Measurements from ENCODE around the gene EXD3. TPM values are rescaled to one million over a fixed set of nuclear protein-coding genes. Genes with fewer than 3 reads are reported as not detected.

The EXD3 gene
- total RNA-seq, 1 donor from 2014 or later, result 8.3 TPM

DNA sequence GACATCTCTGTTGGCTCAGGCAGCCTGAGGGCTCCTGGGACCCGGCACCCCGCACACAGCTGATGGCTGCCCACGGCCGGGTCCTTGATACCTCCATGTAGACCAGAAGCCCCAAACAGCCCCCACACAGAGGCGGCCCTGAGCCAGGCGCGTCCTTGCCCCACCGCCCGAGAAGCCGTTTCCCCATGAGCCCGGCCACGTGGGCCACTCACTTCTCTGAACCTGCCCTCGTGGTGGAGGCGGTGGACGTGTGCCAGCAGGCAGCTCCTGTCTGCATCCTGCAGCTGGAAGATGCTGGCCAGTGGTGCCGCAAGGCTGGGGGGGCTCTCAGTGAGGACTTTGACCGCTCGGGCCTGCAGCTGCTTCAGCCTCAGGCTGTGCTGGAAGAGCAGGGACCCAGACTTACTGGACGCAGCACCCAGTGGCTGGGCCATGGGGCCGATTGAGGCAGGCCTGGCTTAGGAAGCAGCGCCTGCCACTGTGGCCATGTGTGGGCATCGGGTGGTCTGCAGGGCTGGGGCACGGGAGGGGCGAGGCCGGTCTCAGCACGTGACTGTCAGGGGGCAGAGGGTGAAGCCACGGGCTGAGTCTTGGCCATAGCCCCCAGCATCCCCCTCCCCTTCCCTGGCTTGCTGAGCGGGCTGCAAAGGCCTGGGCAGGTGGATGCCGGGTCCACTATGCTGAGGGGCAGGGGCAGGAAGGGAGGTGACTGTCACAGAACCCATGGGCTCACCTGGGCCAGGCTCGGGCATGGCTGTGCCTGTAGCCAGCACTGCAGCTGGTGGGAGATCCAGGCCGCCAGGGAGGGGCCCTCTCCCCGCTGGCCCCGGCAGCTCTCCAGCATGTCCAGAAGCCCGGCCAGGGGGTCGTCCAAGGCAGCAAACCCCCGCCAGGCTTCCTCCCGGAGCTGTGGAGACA is 50.0 kb downstream of the EXD3 start:
- intact Hi-C loops (cut with micrococcal nuclease), result no loop called here
- ATAC-seq (no peak), DNase-seq (peak; percentile 22)

DNA sequence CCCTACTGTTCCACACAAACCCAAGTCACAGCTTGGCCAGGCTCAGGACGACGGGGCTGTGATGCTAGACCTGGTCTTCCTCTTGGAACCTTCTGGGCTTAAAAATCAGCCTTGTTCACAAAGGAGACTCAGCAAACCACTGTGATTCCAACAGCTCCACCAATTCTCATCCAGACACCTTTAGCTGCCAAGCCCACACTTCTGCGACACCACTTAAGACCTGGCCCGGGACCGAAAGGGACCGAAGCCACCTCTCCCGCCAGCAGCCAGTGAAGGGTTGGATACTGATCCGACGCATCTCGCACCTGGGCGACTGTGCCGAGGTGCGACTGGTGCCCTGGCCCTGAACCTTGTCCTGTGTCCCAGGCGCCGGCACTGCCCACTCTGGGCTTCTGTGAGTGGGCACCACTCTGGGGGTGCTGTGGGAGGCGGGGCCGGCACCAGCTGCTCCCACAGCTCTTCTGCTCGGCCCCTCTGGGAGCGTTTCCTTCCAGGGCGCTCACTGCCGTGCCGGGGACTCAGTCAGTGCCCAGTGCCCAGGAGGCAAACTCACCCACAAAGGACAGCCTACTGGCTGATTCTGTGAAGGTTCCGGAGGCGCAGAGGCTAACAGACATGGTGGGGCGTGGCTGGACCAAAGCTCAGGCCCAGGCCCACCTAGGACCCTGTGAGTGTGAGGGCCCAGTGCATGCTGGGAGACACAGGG is 50.9 kb downstream of the EXD3 start:
- DNase-seq, result peak; percentile 18
- intact Hi-C loops (cut with micrococcal nuclease), result no loop called here
- ATAC-seq, result no peak

DNA sequence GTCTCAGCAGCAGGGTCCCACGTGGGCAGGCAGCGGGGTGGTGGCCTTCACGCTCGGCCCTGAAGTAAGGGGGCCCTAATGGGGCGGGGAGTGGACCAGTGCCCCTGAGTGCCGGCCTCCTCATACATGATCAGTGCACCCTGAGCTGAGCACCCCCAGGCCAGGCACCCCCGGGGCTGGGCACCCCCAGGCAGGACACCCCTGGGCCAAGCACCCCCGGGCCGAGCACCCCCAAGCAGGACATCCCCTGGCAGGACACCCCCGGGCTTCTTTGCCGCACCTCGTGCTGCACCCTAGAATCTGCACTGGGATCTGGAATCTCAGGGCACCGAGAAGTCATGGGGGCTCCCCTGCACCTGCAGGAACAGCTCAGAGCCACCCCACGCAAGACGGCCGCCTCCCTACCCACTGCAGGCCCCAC is 51.4 kb downstream of the EXD3 start:
- DNase-seq (no peak), ATAC-seq (no peak)
- intact Hi-C loops (cut with micrococcal nuclease), result no loop called here

DNA sequence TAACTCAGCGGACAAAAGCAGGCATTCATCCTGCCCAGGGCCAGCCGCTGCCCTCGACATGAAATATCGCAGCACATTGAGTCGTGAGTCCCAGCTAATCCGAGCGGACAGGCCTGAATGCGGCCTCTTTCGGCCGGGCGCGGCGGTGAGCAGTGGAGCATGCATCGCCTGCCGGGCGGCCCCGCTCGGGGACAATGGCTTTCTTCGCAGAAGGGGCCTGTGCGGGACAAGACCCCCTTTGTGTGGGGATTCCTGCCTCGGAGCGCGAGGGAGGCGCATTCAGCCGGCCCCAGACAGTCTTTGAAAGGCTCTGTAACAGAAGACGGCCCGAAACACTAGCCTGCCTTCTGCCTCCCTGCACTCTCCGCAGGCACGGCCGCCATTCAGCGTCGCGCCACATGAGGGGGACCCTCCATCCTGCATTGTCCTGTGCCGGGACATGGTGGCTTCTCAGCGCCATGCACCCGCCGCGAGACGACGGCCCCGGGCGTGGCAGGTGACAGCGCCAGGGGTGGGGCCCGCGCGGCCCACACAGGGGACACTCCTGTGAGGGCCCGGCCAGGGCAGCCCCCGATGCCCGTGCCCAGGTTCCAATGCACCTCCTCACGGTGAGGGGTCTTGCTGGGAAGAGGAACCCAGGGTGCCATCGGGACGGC is 52.0 kb downstream of the EXD3 start:
- no peak for DNase-seq

GRCh38 chr9:137369911-137370764 is 52.8 kb downstream of the EXD3 start:
- intact Hi-C loops (cut with micrococcal nuclease), result no loop called here
- no peak for ATAC-seq

More for the DNA sequence above, 52.0 kb downstream of the EXD3 start:
- intact Hi-C loops (cut with micrococcal nuclease), result no loop called here
- ATAC-seq, result no peak

GRCh38 chr9:137369061-137369787 is 53.7 kb downstream of the EXD3 start:
- DNase-seq (no peak), ATAC-seq (no peak)
- intact Hi-C loops (cut with micrococcal nuclease), result no loop called here

More at GRCh38 chr9:137369911-137370764, 52.8 kb downstream of the EXD3 start:
- DNase-seq, result no peak

- DNase-seq (peak; percentile 73), ATAC-seq (peak; percentile 78)
- intact Hi-C loops (cut with micrococcal nuclease), result no loop called here
Observed at GRCh38 chr9:137368431-137369035, 54.4 kb downstream of the EXD3 start.

DNA sequence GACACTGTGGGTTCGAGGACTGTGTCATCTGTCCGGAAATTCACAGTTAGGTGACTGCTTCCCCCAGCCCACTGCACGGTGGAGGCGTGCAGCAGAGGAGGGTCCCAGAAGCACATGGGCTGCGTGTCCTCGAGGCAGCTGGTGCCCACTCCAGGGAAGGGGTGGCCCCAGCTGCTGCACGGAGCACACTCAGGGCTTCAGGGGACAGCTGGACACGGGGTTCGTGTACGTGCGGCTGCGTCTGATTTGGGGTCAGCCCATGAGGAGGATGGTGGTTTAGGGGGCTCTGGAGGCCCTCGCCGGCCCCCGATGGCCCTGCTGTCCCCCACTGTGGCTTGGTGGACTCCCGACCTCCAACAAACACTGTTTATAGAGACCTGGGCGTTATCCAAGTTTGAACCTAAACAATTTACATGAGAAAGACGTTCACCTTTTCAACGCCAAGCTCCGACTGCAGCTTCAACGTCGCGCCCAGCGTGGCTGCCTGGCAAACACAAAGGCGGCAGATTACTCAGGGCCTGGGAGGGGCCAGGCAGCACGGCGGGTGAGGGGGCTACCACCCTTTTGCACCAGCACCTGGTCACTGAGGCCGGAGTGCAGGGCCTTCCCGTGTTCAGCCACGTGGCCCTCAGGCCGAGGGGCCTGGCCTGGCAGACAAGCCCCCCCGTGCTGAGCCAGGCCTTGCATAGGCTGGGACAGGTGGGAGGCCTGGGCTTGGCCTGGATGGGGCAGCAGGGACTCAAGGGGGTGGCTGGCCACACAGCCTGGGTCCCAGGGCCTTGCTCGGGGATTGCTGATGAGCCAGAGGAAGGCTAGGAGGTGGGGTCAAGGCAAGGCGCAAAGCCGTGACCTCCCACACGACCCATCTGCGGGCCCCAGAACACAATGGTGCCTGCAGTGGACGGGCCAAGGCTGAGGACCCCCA is 55.2 kb downstream of the EXD3 start:
- DNase-seq (no peak), ATAC-seq (peak; percentile 19)
- intact Hi-C loops (cut with micrococcal nuclease), result no loop called here

DNA sequence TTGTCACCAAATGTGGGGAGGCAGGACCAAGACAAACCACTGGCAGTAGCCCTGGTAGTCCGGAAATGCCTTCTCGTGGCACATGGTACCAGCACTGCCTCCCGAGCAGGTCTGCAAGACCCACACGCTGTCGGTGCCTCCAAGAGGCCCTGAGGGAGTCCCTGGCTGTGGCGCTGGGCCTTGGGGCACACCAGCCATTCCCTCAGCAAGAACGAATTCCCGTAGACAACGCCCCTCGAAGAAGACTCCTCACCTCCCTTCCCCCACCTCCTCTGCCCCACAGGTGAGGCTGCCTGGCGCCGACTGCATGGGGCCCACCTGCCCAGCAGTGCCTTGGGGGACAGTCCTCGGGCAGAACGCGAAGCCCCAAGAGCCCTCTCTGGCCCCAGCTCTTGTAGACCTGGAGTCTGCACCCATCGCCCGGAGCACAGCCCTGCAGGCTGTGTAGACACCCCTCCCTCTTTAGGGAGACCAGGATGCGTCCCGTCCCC is 56.0 kb downstream of the EXD3 start:
- intact Hi-C loops (cut with micrococcal nuclease), result no loop called here
- DNase-seq (no peak), ATAC-seq (no peak)

GRCh38 chr9:137366445-137366810 is 56.5 kb downstream of the EXD3 start:
- intact Hi-C loops (cut with micrococcal nuclease), result no loop called here
- DNase-seq, result no peak
- ATAC-seq, result no peak

- ATAC-seq (no peak), DNase-seq (no peak)
- intact Hi-C loops (cut with micrococcal nuclease), result no loop called here
Observed at GRCh38 chr9:137365552-137366444, 57.2 kb downstream of the EXD3 start.

DNA sequence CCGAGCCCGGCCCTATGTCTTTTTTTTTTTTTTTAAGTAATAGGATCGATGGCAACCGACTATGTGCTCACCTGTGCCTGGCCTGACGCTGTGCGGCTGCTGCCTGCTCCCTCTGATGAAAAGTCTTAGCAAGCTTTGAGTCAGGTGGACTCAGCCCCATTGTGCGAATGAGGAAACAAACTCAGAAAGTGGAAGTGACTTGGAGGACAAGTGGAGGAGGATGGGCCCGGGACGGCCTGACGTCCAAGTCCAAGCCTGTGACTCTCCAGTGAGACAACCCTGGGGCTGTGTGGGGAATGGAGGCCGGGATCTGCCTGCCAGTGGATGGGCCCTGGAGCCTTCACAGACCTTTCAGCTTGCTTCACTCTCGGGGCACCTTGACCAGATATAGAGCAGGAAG is 57.9 kb downstream of the EXD3 start:
- intact Hi-C loops (cut with micrococcal nuclease), result no loop called here
- no peak for DNase-seq
- no peak for ATAC-seq

GRCh38 chr9:137359850-137360249 is 63.1 kb downstream of the EXD3 start:
- intact Hi-C loops (cut with micrococcal nuclease), result no loop called here
- DNase-seq, result no peak
- ATAC-seq, result no peak

GRCh38 chr9:137358126-137358525 is 64.8 kb downstream of the EXD3 start:
- intact Hi-C loops (cut with micrococcal nuclease), result no loop called here
- DNase-seq, result no peak
- ATAC-seq, result no peak

DNA sequence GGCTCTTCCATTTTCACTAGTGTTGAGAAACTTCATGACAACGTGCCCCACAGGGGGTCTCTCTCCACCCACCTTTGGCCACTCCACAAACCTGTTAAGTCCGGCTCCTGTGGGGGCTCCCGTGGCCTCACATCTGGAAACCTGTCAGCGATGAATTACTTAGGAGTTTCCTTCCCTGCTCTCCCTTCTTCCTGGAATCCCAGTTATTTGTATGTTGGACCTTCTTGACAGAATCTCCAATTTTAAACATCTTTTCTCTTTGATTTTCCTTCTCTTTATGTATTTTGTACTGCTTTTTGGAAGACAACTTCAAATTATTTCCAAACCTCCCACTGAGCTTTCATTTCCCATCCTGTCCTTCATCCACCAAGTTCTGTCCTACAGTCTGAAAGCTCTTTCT is 65.8 kb downstream of the EXD3 start:
- intact Hi-C loops (cut with micrococcal nuclease), result no loop called here
- no peak for ATAC-seq
- DNase-seq, result no peak
